Upper lobe of left lung (tissue), 4 donors: ENCODE data around the gene CAGE1.
"Not testable (repeated sequence)": the region's sequence is repeated elsewhere in the genome, so short reads cannot be mapped to it uniquely, and the experiment has no call there.

ENCODE experiments used
- EP300 ChIP-seq, 4 donors: sonication (generic); formaldehyde crosslinking; IDR thresholded peaks; one replicate each; pipeline ENCODE4 v1.5.1; 2017; ENCODE audit warnings: antibody characterized with exemption in 4 of 4, control low read depth in 2 of 4
- POLR2A ChIP-seq, 4 donors: fragments of 450-650 bp; IDR thresholded peaks; one replicate each; pipeline ENCODE4 v1.5.1; 2016 to 2017; ENCODE audit warnings: antibody characterized with exemption in 4 of 4, mild to moderate bottlenecking in 2 of 4
- TF ChIP-seq, protein P1 (sequence below), 6 experiments: fragments of 450-650 bp in 4 of 6; fragments of 200-600 bp in 2 of 6; sonication (generic) in 2 of 6; IDR thresholded peaks; one replicate each; pipeline ENCODE4 v1.5.1; 2016 to 2019; ENCODE audit warnings: antibody characterized with exemption in 6 of 6

DNA sequence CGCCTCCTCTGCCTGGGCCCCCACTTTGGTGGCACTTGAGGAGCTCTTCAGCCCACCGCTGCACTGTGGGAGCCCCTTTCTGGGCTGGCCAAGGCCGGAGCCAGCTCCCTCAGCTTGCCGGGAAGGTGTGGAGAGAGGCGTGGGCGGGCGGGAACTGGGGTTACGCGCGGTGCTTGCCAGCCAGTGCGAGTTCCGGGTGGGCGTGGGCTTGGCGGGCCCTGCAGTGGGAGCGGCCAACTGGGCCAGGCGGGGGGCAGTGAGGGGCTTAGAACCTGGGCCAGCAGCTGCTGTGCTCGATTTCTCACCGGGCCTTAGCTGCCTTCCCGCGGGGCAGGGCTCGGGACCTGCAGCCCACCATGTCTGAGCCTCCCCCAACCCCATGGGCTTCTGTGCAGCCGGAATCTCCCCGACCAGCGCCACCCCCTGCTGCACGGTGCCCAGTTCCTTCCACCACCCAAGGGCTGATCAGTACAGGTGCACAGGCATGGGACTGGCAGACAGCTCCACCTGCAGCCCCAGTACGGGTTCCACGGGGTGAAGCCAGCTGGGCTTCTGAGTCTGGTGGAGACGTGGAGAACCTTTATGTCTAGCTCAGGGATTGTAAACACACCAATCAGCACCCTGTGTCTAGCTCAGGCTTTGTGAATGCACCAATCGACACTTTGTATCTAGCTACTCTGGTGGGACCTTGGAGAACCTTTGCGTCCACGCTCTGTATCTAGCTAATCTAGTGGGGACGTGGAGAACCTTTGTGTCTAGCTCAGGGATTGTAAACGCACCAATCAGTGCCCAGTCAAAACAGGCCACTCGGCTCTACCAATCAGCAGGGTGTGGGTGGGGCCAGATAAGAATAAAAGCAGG is 74.2 kb downstream of the CAGE1 start:
- not testable (repeated sequence) for TF ChIP-seq POLR2A, EP300 (IDR thresholded peaks at IDR 0.05)
- TF ChIP-seq, protein P1, sequence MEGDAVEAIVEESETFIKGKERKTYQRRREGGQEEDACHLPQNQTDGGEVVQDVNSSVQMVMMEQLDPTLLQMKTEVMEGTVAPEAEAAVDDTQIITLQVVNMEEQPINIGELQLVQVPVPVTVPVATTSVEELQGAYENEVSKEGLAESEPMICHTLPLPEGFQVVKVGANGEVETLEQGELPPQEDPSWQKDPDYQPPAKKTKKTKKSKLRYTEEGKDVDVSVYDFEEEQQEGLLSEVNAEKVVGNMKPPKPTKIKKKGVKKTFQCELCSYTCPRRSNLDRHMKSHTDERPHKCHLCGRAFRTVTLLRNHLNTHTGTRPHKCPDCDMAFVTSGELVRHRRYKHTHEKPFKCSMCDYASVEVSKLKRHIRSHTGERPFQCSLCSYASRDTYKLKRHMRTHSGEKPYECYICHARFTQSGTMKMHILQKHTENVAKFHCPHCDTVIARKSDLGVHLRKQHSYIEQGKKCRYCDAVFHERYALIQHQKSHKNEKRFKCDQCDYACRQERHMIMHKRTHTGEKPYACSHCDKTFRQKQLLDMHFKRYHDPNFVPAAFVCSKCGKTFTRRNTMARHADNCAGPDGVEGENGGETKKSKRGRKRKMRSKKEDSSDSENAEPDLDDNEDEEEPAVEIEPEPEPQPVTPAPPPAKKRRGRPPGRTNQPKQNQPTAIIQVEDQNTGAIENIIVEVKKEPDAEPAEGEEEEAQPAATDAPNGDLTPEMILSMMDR (IDR thresholded peaks at IDR 0.05) = not testable (repeated sequence)
